Mesothelial cell of epicardium (in vitro differentiated cells): ENCODE results near the gene DMRT3. TPM values are rescaled to one million over a fixed set of nuclear protein-coding genes. Genes with fewer than 3 reads are reported as not detected.

Experiments used
- DNase-seq, 2 experiments: peaks; one replicate each; pipeline ENCODE4 v3.0.0; 2021; ENCODE audit warnings: low spot score in 2 of 2; ENCODE audit not compliant: unreplicated experiment in 2 of 2
- H3K27ac Mint-ChIP-seq: 2 replicates; pipeline ENCODE4 v1.8.0; 2021; ENCODE audit warnings: mixed read lengths
- H3K27me3 Mint-ChIP-seq: 2 replicates; pipeline ENCODE4 v1.8.0; 2021; ENCODE audit warnings: low read depth, mixed read lengths
- H3K36me3 Mint-ChIP-seq: 2 replicates; pipeline ENCODE4 v1.8.0; 2021; ENCODE audit warnings: mixed read lengths
- H3K4me1 Mint-ChIP-seq: 2 replicates; pipeline ENCODE4 v1.8.0; 2021; ENCODE audit warnings: mixed read lengths
- H3K4me3 Mint-ChIP-seq: 2 replicates; pipeline ENCODE4 v1.8.0; 2021; ENCODE audit warnings: mild to moderate bottlenecking, moderate library complexity, mixed read lengths
- H3K9me3 Mint-ChIP-seq: 2 replicates; pipeline ENCODE4 v1.8.0; 2021; ENCODE audit warnings: mixed read lengths
- CTCF ChIP-seq: fragments of 200-600 bp; sonication (generic); IDR thresholded peaks from one replicate; pipeline ENCODE4 v1.5.0; 2021; ENCODE audit warnings: antibody characterized with exemption; ENCODE audit not compliant: unreplicated experiment
- total RNA-seq: library from RNA; stranded (reverse); gene quantifications from 3 replicates; pipeline ENCODE4 v1.2.1, GENCODE V29; 2021

Gene DMRT3
- total RNA-seq, 1 donor from 2014 or later: 2.1 TPM

GRCh38 chr9:1009101-1009707, 32.7 kb downstream of the DMRT3 start:
- peak; percentile 78 to 93 for DNase-seq
- peak; percentile 94 for TF ChIP-seq CTCF
- H3K36me3 Mint-ChIP-seq: no peaks in the 10 kb centered on the region
- H3K4me3 Mint-ChIP-seq: no peak overlapping the region
- peaks cover 2% of the 10 kb centered on the region for H3K4me1 Mint-ChIP-seq
- peaks cover 26% of the 10 kb centered on the region for H3K27me3 Mint-ChIP-seq
- no peaks in the 10 kb centered on the region for H3K9me3 Mint-ChIP-seq
- H3K27ac Mint-ChIP-seq: no peak overlapping the region

GRCh38 chr9:1013021-1013420, 36.6 kb downstream of the DMRT3 start:
- peaks cover 4% of the 10 kb centered on the region for H3K4me1 Mint-ChIP-seq
- H3K9me3 Mint-ChIP-seq: no peaks in the 10 kb centered on the region
- H3K4me3 Mint-ChIP-seq: no peak overlapping the region
- H3K27me3 Mint-ChIP-seq: peaks cover 46% of the 10 kb centered on the region
- H3K36me3 Mint-ChIP-seq: no peaks in the 10 kb centered on the region
- no peak for TF ChIP-seq CTCF
- DNase-seq: no peak
- H3K27ac Mint-ChIP-seq: no peak overlapping the region

GRCh38 chr9:1014225-1014624, 37.8 kb downstream of the DMRT3 start:
- Mint-ChIP-seq H3K4me1 (peaks cover 6% of the 10 kb centered on the region), H3K27ac (no peak overlapping the region), H3K9me3 (no peaks in the 10 kb centered on the region), H3K27me3 (peaks cover 43% of the 10 kb centered on the region), H3K36me3 (no peaks in the 10 kb centered on the region), H3K4me3 (no peak overlapping the region)
- no peak for DNase-seq
- TF ChIP-seq CTCF: no peak

GRCh38 chr9:1014640-1015039, 38.2 kb downstream of the DMRT3 start:
- Mint-ChIP-seq H3K27ac (no peak overlapping the region), H3K4me3 (no peak overlapping the region), H3K9me3 (no peaks in the 10 kb centered on the region), H3K36me3 (no peaks in the 10 kb centered on the region), H3K27me3 (peaks cover 43% of the 10 kb centered on the region), H3K4me1 (peaks cover 4% of the 10 kb centered on the region)
- no peak for DNase-seq
- TF ChIP-seq CTCF: no peak

- TF ChIP-seq CTCF: no peak
- Mint-ChIP-seq H3K4me3 (no peak overlapping the region), H3K9me3 (peaks cover 2% of the 10 kb centered on the region), H3K27ac (no peak overlapping the region), H3K4me1 (peaks cover 4% of the 10 kb centered on the region), H3K36me3 (no peaks in the 10 kb centered on the region), H3K27me3 (peaks cover 52% of the 10 kb centered on the region)
- DNase-seq: no peak
Measured at GRCh38 chr9:1018121-1018520, 41.7 kb downstream of the DMRT3 start.

GRCh38 chr9:1024112-1024511, 47.7 kb downstream of the DMRT3 start:
- Mint-ChIP-seq H3K36me3 (no peaks in the 10 kb centered on the region), H3K27ac (no peak overlapping the region), H3K4me3 (no peak overlapping the region), H3K9me3 (peaks cover 10% of the 10 kb centered on the region), H3K27me3 (peaks cover 56% of the 10 kb centered on the region), H3K4me1 (no peaks in the 10 kb centered on the region)
- no peak for DNase-seq
- no peak for TF ChIP-seq CTCF
